Osteocyte (in vitro differentiated cells): Measurements from ENCODE around the gene OGA. TPM values are rescaled to one million over a fixed set of nuclear protein-coding genes. Genes with fewer than 3 reads are reported as not detected.

Source experiments
- DNase-seq: peaks from one replicate; pipeline ENCODE4 v3.0.0; 2021; ENCODE audit warnings: mixed read lengths; ENCODE audit not compliant: unreplicated experiment; ENCODE audit errors: extremely low spot score
- H3K27ac Mint-ChIP-seq: one replicate; pipeline ENCODE4 v1.8.0; 2021; ENCODE audit warnings: mild to moderate bottlenecking, mixed read lengths; ENCODE audit not compliant: unreplicated experiment
- H3K27me3 Mint-ChIP-seq: one replicate; pipeline ENCODE4 v1.8.0; 2021; ENCODE audit warnings: mixed read lengths; ENCODE audit not compliant: unreplicated experiment
- H3K36me3 Mint-ChIP-seq: one replicate; pipeline ENCODE4 v1.8.0; 2021; ENCODE audit warnings: mixed read lengths; ENCODE audit not compliant: unreplicated experiment
- H3K4me1 Mint-ChIP-seq: one replicate; pipeline ENCODE4 v1.8.0; 2021; ENCODE audit warnings: mixed read lengths; ENCODE audit not compliant: unreplicated experiment
- H3K4me3 Mint-ChIP-seq: one replicate; pipeline ENCODE4 v1.8.0; 2021; ENCODE audit warnings: mild to moderate bottlenecking, moderate library complexity, mixed read lengths; ENCODE audit not compliant: unreplicated experiment
- H3K9me3 Mint-ChIP-seq: one replicate; pipeline ENCODE4 v1.8.0; 2021; ENCODE audit warnings: mixed read lengths; ENCODE audit not compliant: unreplicated experiment
- CTCF ChIP-seq: fragments of 200-600 bp; sonication (generic); IDR thresholded peaks from 2 replicates; pipeline ENCODE4 v1.5.0; 2021; ENCODE audit warnings: antibody characterized with exemption, mild to moderate bottlenecking, moderate library complexity
- total RNA-seq: library from RNA; stranded (reverse); gene quantifications from 2 replicates; pipeline ENCODE4 v1.2.1, GENCODE V29; 2021

OGA gene
- total RNA-seq, 1 donor from 2014 or later = 113 TPM

GRCh38 chr10:101857802-101858476 is 39.7 kb upstream of the OGA start:
- Mint-ChIP-seq H3K27me3 (no peaks in the 10 kb centered on the region), H3K27ac (no peak overlapping the region), H3K9me3 (peaks cover 11% of the 10 kb centered on the region), H3K4me1 (no peaks in the 10 kb centered on the region), H3K4me3 (no peak overlapping the region), H3K36me3 (peaks cover 19% of the 10 kb centered on the region)
- no peak for TF ChIP-seq CTCF
- no peak for DNase-seq

- TF ChIP-seq CTCF = no peak
- no peak overlapping the region for H3K27ac Mint-ChIP-seq
- no peaks in the 10 kb centered on the region for H3K4me1 Mint-ChIP-seq
- no peaks in the 10 kb centered on the region for H3K27me3 Mint-ChIP-seq
- no peak overlapping the region for H3K4me3 Mint-ChIP-seq
- peaks cover 14% of the 10 kb centered on the region for H3K36me3 Mint-ChIP-seq
- H3K9me3 Mint-ChIP-seq = peaks cover 11% of the 10 kb centered on the region
- no peak for DNase-seq
Observed at GRCh38 chr10:101856626-101857025, 38.4 kb upstream of the OGA start.

GRCh38 chr10:101851411-101852116 is 33.3 kb upstream of the OGA start:
- Mint-ChIP-seq H3K9me3 (no peaks in the 10 kb centered on the region), H3K27ac (no peak overlapping the region), H3K27me3 (no peaks in the 10 kb centered on the region), H3K4me1 (peaks cover 12% of the 10 kb centered on the region), H3K4me3 (no peak overlapping the region), H3K36me3 (peaks cover 5% of the 10 kb centered on the region)
- TF ChIP-seq CTCF = no peak
- no peak for DNase-seq

GRCh38 chr10:101850749-101851148 is 32.5 kb upstream of the OGA start:
- H3K27ac Mint-ChIP-seq = no peak overlapping the region
- no peak overlapping the region for H3K4me3 Mint-ChIP-seq
- TF ChIP-seq CTCF = no peak
- H3K9me3 Mint-ChIP-seq = no peaks in the 10 kb centered on the region
- H3K27me3 Mint-ChIP-seq = no peaks in the 10 kb centered on the region
- peaks cover 6% of the 10 kb centered on the region for H3K36me3 Mint-ChIP-seq
- peaks cover 12% of the 10 kb centered on the region for H3K4me1 Mint-ChIP-seq
- DNase-seq = no peak

GRCh38 chr10:101848894-101849351 is 30.7 kb upstream of the OGA start:
- no peak for DNase-seq
- H3K4me1 Mint-ChIP-seq = peaks cover 18% of the 10 kb centered on the region

More at GRCh38 chr10:101848894-101849351, 30.7 kb upstream of the OGA start:
- Mint-ChIP-seq H3K4me3 (no peak overlapping the region), H3K9me3 (no peaks in the 10 kb centered on the region), H3K36me3 (peaks cover 13% of the 10 kb centered on the region), H3K27me3 (peaks cover 4% of the 10 kb centered on the region), H3K27ac (peak overlapping the region; percentile 60)
- no peak for TF ChIP-seq CTCF
